ENCODE results near the gene EIF4G3. TPM values are rescaled to one million over a fixed set of nuclear protein-coding genes. Genes with fewer than 3 reads are reported as not detected.

The EIF4G3 gene
- total and polyA plus RNA-seq, 9 of the 15 experiments (the other 6 are each of a cell fraction or from before 2014, with no cell fraction given), result 6.7 to 40.5 (median 32.1) TPM

DNA sequence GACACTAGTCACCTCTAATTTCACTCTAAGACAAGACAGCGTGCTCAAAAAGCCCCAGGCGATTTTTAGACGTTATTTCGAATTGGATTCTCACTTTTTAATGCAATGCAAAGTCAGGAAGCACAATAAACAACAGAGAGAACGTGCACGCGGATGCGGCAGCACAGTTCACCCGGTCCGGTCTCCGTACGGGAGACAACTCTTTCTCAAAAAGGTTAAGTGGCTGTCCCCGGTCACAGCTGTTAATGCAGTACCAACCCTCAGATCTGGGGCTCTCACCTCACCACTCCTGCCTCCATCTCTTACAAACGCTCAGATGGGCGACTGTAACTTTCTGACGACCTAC, 390.8 kb downstream of the EIF4G3 start:
- no TSS peak for BruUV-seq (replicated peaks)
- peaks cover 19% of the 10 kb centered on the region for H4K20me1 ChIP-seq (replicated peaks; ENCODE audit: control insufficient read depth, insufficient read depth, low read length)
- DNase-seq (ENCODE audit: extremely low read depth in 1 of 4, low spot score in 3 of 4) (no peak), ATAC-seq (peak; percentile 3), FAIRE-seq (peak; percentile 26)
- no peaks in the 10 kb centered on the region for H3K9me3 ChIP-seq (replicated peaks; ENCODE audit: control insufficient read depth, insufficient read depth, low read depth, low read length)
- no peaks in the 10 kb centered on the region for H3K9me1 ChIP-seq (ENCODE audit: control insufficient read depth, insufficient read depth, low read length)
- H3K27ac ChIP-seq (ENCODE audit: extremely low read depth, low read depth, low read length), result peak overlapping the region; percentile 99
- peak overlapping the region; percentile 90 for H2AFZ ChIP-seq (ENCODE audit: low read depth, low read length)
- H3K9ac ChIP-seq (ENCODE audit: insufficient read depth in 1 of 2, low read depth in 2 of 2, low read length in 2 of 2), result peak overlapping the region; percentile 98 to 99
- H3K4me1 ChIP-seq (replicated peaks in 1 of 2; ENCODE audit: control insufficient read depth in 2 of 2, insufficient read depth in 2 of 2, low read length in 2 of 2), result peaks cover 18 to 23% of the 10 kb centered on the region in 2 experiments
- H3K79me2 ChIP-seq (ENCODE audit: control insufficient read depth, insufficient read depth, low read length), result peaks cover 68% of the 10 kb centered on the region
- peak overlapping the region; percentile 99 for H3K4me3 ChIP-seq
- under 1% methylated on average over 16 of the region's 16 CpGs for WGBS (ENCODE audit: insufficient coverage, low coverage, missing lambda C conversion rate)
- H3K36me3 ChIP-seq (ENCODE audit: control insufficient read depth, insufficient read depth, low read length), result peaks cover 36% of the 10 kb centered on the region; the same call in 2 of the 3 replicates
- no peaks in the 10 kb centered on the region for H3K27me3 ChIP-seq (ENCODE audit: control insufficient read depth in 2 of 2, insufficient read depth in 2 of 2, low read length in 2 of 2)
- H3K4me2 ChIP-seq (ENCODE audit: insufficient read depth, low read length), result peak overlapping the region; percentile 100
- ChIA-PET POLR2A (interaction anchor here (0.7 to 9.7 kb wide), 15 partner anchors 10 to 405 kb away, joined by 3 to 79 read pairs (median 5); partner anchors contain the start of gene KIF17), CTCF (ENCODE audit: low intra/inter-chr PET ratio) (no interaction called here)
- peak; percentile 3 for TF ChIP-seq SMAD1 (IDR thresholded peaks at IDR 0.05; ENCODE audit: low read depth, low read length, partially characterized antibody)
- peak; percentile 33 to 66; a peak in 1 of 4 replicates for TF ChIP-seq SIN3A (IDR thresholded peaks at IDR 0.05; ENCODE audit: borderline replicate concordance in 2 of 2, control insufficient read depth in 1 of 2, low read depth in 2 of 2, low read length in 2 of 2)
- TF ChIP-seq MYC (IDR thresholded peaks at IDR 0.05; ENCODE audit: low read depth, low read length), result no peak
- peak; percentile 71; the same call in 1 of the 2 replicates for TF ChIP-seq MYC (CRISPR knock-in tag; IDR thresholded peaks at IDR 0.05; ENCODE audit: borderline replicate concordance, low read depth)
- TF ChIP-seq, protein P1, sequence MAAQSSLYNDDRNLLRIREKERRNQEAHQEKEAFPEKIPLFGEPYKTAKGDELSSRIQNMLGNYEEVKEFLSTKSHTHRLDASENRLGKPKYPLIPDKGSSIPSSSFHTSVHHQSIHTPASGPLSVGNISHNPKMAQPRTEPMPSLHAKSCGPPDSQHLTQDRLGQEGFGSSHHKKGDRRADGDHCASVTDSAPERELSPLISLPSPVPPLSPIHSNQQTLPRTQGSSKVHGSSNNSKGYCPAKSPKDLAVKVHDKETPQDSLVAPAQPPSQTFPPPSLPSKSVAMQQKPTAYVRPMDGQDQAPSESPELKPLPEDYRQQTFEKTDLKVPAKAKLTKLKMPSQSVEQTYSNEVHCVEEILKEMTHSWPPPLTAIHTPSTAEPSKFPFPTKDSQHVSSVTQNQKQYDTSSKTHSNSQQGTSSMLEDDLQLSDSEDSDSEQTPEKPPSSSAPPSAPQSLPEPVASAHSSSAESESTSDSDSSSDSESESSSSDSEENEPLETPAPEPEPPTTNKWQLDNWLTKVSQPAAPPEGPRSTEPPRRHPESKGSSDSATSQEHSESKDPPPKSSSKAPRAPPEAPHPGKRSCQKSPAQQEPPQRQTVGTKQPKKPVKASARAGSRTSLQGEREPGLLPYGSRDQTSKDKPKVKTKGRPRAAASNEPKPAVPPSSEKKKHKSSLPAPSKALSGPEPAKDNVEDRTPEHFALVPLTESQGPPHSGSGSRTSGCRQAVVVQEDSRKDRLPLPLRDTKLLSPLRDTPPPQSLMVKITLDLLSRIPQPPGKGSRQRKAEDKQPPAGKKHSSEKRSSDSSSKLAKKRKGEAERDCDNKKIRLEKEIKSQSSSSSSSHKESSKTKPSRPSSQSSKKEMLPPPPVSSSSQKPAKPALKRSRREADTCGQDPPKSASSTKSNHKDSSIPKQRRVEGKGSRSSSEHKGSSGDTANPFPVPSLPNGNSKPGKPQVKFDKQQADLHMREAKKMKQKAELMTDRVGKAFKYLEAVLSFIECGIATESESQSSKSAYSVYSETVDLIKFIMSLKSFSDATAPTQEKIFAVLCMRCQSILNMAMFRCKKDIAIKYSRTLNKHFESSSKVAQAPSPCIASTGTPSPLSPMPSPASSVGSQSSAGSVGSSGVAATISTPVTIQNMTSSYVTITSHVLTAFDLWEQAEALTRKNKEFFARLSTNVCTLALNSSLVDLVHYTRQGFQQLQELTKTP (IDR thresholded peaks at IDR 0.05; ENCODE audit: low read depth in 1 of 2, partially characterized antibody in 2 of 2), result no peak
- no peak for TF ChIP-seq SMARCA4 (IDR thresholded peaks at IDR 0.05)
- TF ChIP-seq, protein P2, sequence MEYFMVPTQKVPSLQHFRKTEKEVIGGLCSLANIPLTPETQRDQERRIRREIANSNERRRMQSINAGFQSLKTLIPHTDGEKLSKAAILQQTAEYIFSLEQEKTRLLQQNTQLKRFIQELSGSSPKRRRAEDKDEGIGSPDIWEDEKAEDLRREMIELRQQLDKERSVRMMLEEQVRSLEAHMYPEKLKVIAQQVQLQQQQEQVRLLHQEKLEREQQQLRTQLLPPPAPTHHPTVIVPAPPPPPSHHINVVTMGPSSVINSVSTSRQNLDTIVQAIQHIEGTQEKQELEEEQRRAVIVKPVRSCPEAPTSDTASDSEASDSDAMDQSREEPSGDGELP (CRISPR knock-in tag; IDR thresholded peaks at IDR 0.05; ENCODE audit: borderline replicate concordance), result peak; percentile 79; the same call in 1 of the 2 replicates
- TF ChIP-seq, protein P3, sequence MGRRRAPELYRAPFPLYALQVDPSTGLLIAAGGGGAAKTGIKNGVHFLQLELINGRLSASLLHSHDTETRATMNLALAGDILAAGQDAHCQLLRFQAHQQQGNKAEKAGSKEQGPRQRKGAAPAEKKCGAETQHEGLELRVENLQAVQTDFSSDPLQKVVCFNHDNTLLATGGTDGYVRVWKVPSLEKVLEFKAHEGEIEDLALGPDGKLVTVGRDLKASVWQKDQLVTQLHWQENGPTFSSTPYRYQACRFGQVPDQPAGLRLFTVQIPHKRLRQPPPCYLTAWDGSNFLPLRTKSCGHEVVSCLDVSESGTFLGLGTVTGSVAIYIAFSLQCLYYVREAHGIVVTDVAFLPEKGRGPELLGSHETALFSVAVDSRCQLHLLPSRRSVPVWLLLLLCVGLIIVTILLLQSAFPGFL (CRISPR knock-in tag; IDR thresholded peaks at IDR 0.05), result 0 out of 2 replicates have a peak, but pooled peaks have one; percentile 37
- TF ChIP-seq, protein P4, sequence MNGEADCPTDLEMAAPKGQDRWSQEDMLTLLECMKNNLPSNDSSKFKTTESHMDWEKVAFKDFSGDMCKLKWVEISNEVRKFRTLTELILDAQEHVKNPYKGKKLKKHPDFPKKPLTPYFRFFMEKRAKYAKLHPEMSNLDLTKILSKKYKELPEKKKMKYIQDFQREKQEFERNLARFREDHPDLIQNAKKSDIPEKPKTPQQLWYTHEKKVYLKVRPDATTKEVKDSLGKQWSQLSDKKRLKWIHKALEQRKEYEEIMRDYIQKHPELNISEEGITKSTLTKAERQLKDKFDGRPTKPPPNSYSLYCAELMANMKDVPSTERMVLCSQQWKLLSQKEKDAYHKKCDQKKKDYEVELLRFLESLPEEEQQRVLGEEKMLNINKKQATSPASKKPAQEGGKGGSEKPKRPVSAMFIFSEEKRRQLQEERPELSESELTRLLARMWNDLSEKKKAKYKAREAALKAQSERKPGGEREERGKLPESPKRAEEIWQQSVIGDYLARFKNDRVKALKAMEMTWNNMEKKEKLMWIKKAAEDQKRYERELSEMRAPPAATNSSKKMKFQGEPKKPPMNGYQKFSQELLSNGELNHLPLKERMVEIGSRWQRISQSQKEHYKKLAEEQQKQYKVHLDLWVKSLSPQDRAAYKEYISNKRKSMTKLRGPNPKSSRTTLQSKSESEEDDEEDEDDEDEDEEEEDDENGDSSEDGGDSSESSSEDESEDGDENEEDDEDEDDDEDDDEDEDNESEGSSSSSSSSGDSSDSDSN (IDR thresholded peaks at IDR 0.05; ENCODE audit: borderline replicate concordance in 1 of 2, low read depth in 2 of 2, low read length in 2 of 2), result 0 out of 4 replicates have a peak, but pooled peaks of 1 of the 2 experiments have one; percentile 20
- no peak for TF ChIP-seq MIER1 (IDR thresholded peaks at IDR 0.05; ENCODE audit: low read depth)
- TF ChIP-seq SMARCE1 (IDR thresholded peaks at IDR 0.05), result peak; percentile 54; the same call in 1 of the 2 replicates
- peak; percentile 38 for TF ChIP-seq HDAC3 (IDR thresholded peaks at IDR 0.05; ENCODE audit: borderline replicate concordance, partially characterized antibody)
- 0 out of 2 replicates have a peak, but pooled peaks have one; percentile 21 for TF ChIP-seq CHD2 (IDR thresholded peaks at IDR 0.05; ENCODE audit: low read depth, low read length)
- in situ Hi-C loops (cut with MboI) (no loop called here), intact Hi-C loops (cut with micrococcal nuclease) (loop anchor here (5.0 kb wide), 1 partner anchor 391 kb away; the partner anchor contains the start of gene EIF4G3)

Measured in K562 (cell line).